IMR-90 (cell line): Measurements from ENCODE around the gene VNN1.

ENCODE experiments used
- BHLHE40 ChIP-seq: fragments of 150-350 bp; IDR thresholded peaks from 2 replicates; pipeline ENCODE4 v1.6.1; 2016; ENCODE audit warnings: mild to moderate bottlenecking, low read depth, low read length
- CEBPB ChIP-seq: IDR thresholded peaks from 2 replicates; pipeline ENCODE4 v1.6.1; 2012; ENCODE audit warnings: low read depth, low read length, improper control_type of control experiment
- ELK1 ChIP-seq: fragments of 150-350 bp; IDR thresholded peaks from 2 replicates; pipeline ENCODE4 v1.6.1; 2016; ENCODE audit warnings: low read depth, mild to moderate bottlenecking, low read length, moderate library complexity, borderline replicate concordance
- FOS ChIP-seq: fragments of 150-350 bp; IDR thresholded peaks from 2 replicates; pipeline ENCODE4 v1.6.1; 2016; ENCODE audit warnings: low read depth, low read length
- MAZ ChIP-seq: IDR thresholded peaks from 2 replicates; pipeline ENCODE4 v1.6.1; 2012; ENCODE audit warnings: low read depth, mild to moderate bottlenecking, low read length, improper control_type of control experiment, moderate library complexity, borderline replicate concordance
- MXI1 ChIP-seq: IDR thresholded peaks from 2 replicates; pipeline ENCODE4 v1.6.1; 2012; ENCODE audit warnings: low read depth, mild to moderate bottlenecking, low read length, moderate library complexity, borderline replicate concordance
- POLR2A ChIP-seq: IDR thresholded peaks from 2 replicates; pipeline ENCODE4 v1.6.1; 2012; ENCODE audit warnings: mild to moderate bottlenecking, low read depth, low read length
- RAD21 ChIP-seq: IDR thresholded peaks from 2 replicates; pipeline ENCODE4 v1.6.1; 2012; ENCODE audit warnings: low read length, improper control_type of control experiment
- RCOR1 ChIP-seq: IDR thresholded peaks from 2 replicates; pipeline ENCODE4 v1.6.1; 2012; ENCODE audit warnings: mild to moderate bottlenecking, low read length, improper control_type of control experiment; ENCODE audit not compliant: insufficient replicate concordance
- SMC3 ChIP-seq: fragments of 150-350 bp; IDR thresholded peaks from 2 replicates; pipeline ENCODE4 v1.6.1; 2016; ENCODE audit warnings: low read depth, mild to moderate bottlenecking, antibody characterized with exemption, low read length, moderate library complexity
- TF ChIP-seq, protein P1 (sequence below): conservative IDR thresholded peaks from 2 replicates; pipeline ENCODE4 v1.5.1; 2012; ENCODE audit warnings: mild to moderate bottlenecking, low read depth, low read length, improper control_type of control experiment

DNA sequence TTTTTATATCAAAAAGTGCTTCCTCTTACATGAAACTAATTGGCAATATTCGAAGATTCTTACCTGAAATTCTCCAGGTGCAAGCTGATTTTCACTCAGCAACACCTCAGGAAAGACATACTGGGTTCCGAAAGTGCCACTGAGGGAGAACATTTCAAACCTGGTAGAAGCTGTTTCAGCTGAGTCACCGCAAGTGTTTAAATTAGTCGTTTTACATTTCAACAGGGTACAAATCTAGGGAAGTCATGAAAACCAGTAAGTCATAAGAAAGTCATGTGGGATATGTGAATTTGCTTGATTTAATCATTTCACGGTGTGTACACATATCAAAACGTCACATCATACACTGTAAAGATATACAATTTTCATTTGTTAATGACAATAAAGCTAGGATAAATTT is 29.6 kb downstream of the VNN1 start:
- TF ChIP-seq, protein P1, sequence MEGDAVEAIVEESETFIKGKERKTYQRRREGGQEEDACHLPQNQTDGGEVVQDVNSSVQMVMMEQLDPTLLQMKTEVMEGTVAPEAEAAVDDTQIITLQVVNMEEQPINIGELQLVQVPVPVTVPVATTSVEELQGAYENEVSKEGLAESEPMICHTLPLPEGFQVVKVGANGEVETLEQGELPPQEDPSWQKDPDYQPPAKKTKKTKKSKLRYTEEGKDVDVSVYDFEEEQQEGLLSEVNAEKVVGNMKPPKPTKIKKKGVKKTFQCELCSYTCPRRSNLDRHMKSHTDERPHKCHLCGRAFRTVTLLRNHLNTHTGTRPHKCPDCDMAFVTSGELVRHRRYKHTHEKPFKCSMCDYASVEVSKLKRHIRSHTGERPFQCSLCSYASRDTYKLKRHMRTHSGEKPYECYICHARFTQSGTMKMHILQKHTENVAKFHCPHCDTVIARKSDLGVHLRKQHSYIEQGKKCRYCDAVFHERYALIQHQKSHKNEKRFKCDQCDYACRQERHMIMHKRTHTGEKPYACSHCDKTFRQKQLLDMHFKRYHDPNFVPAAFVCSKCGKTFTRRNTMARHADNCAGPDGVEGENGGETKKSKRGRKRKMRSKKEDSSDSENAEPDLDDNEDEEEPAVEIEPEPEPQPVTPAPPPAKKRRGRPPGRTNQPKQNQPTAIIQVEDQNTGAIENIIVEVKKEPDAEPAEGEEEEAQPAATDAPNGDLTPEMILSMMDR = no peak
- no peak for TF ChIP-seq POLR2A
- no peak for TF ChIP-seq SMC3
- TF ChIP-seq MXI1 = no peak
- TF ChIP-seq BHLHE40 = no peak
- TF ChIP-seq MAZ = no peak
- no peak for TF ChIP-seq FOS
- TF ChIP-seq CEBPB = no peak
- no peak for TF ChIP-seq RAD21
- no peak for TF ChIP-seq RCOR1
- TF ChIP-seq ELK1 = no peak
